NCI-H748 (cell line): ENCODE measurements around the gene WDR77.

Experiments used
- DNase-seq: peaks from one replicate; lab custom pipeline; 2025; ENCODE audit not compliant: unreplicated experiment; lab: John Stamatoyannopoulos, UW

The WDR77 gene

GRCh38 chr1:111439461-111440351, 9.3 kb downstream of the WDR77 start:
- no peak for DNase-seq

- no peak for DNase-seq
These were observed 12.3 kb downstream of the WDR77 start for GRCh38 chr1:111436726-111437125.

GRCh38 chr1:111424281-111424680, 24.8 kb downstream of the WDR77 start:
- no peak for DNase-seq

- DNase-seq = peak; percentile 9
These were observed 26.3 kb downstream of the WDR77 start for GRCh38 chr1:111422546-111423391.

GRCh38 chr1:111420377-111420776, 28.7 kb downstream of the WDR77 start:
- no peak for DNase-seq

GRCh38 chr1:111419037-111419436, 30.0 kb downstream of the WDR77 start:
- DNase-seq = no peak

GRCh38 chr1:111417755-111418154, 31.3 kb downstream of the WDR77 start:
- no peak for DNase-seq

- DNase-seq = no peak
These were observed 33.6 kb downstream of the WDR77 start for GRCh38 chr1:111415461-111415860.

GRCh38 chr1:111414756-111415155, 34.3 kb downstream of the WDR77 start:
- DNase-seq = no peak

GRCh38 chr1:111412839-111413238, 36.2 kb downstream of the WDR77 start:
- DNase-seq = no peak

GRCh38 chr1:111407301-111407700, 41.8 kb downstream of the WDR77 start:
- no peak for DNase-seq

GRCh38 chr1:111406321-111406768, 42.7 kb downstream of the WDR77 start:
- DNase-seq = peak; percentile 11

- no peak for DNase-seq
These were observed 44.5 kb downstream of the WDR77 start for GRCh38 chr1:111404588-111404987.

GRCh38 chr1:111402083-111402482, 47.0 kb downstream of the WDR77 start:
- DNase-seq = no peak

GRCh38 chr1:111399792-111400610, 49.1 kb downstream of the WDR77 start:
- DNase-seq = peak; percentile 49

- no peak for DNase-seq
These were observed 56.6 kb downstream of the WDR77 start for GRCh38 chr1:111392460-111392945.

- no peak for DNase-seq
These were observed 57.0 kb downstream of the WDR77 start for GRCh38 chr1:111392042-111392441.
